Tibial nerve (tissue), 4 donors: ENCODE measurements around the gene SNX15.
"Not testable (repeated sequence)": the region's sequence is repeated elsewhere in the genome, so short reads cannot be mapped to it uniquely, and the experiment has no call there.

Experiments
- CTCF ChIP-seq, 5 experiments: fragments of 200-600 bp in 3 of 5; fragments of 450-650 bp in 2 of 5; sonication (generic) in 3 of 5; IDR thresholded peaks; one replicate each; pipeline ENCODE4 v1.5.1; 2016 to 2019; ENCODE audit warnings: antibody characterized with exemption in 5 of 5, mild to moderate bottlenecking in 3 of 5, moderate library complexity in 2 of 5
- EP300 ChIP-seq, 2 donors: sonication (generic); formaldehyde crosslinking; IDR thresholded peaks; one replicate each; pipeline ENCODE4 v1.6.1; 2017; ENCODE audit warnings: antibody characterized with exemption in 2 of 2, mild to moderate bottlenecking in 1 of 2
- POLR2A ChIP-seq, 2 donors: fragments of 450-650 bp; IDR thresholded peaks; one replicate each; pipeline ENCODE4 v1.6.1; 2017; ENCODE audit warnings: antibody characterized with exemption in 2 of 2, mild to moderate bottlenecking in 2 of 2, moderate library complexity in 2 of 2

- TF ChIP-seq CTCF, EP300, POLR2A (IDR thresholded peaks at IDR 0.05): not testable (repeated sequence)
Measured at GRCh38 chr11:65003968-65004367, 23.3 kb upstream of the SNX15 start.
